GM23338 (cell line): Measurements from ENCODE around the gene FRMD4A. TPM values are rescaled to one million over a fixed set of nuclear protein-coding genes. Genes with fewer than 3 reads are reported as not detected.

Experiments used
- ATAC-seq: fragments of 200-7000 bp; cut with Tn5 transposase; 3 replicates; pipeline ENCODE4 v1.9.1; 2020
- DNase-seq: peaks from one replicate; pipeline ENCODE4 v3.0.0-alpha.2; 2015; ENCODE audit warnings: low spot score
- H2AFZ ChIP-seq: fragments of 200-600 bp; sonication (generic); 2 replicates; pipeline ENCODE4 v1.8.0; 2016; ENCODE audit warnings: antibody characterized with exemption, mild to moderate bottlenecking, moderate library complexity
- H3F3A ChIP-seq: fragments of 200-600 bp; sonication (generic); replicated peaks from 2 replicates; pipeline ENCODE4 v1.8.0; 2017; ENCODE audit warnings: antibody characterized with exemption, mixed run types, low read depth
- H3K27ac ChIP-seq: fragments of 200-600 bp; sonication (generic); 2 replicates; pipeline ENCODE4 v1.6.1; 2016; ENCODE audit warnings: low read depth
- H3K27me3 ChIP-seq: fragments of 200-600 bp; sonication (generic); 2 replicates; pipeline ENCODE4 v1.8.0; 2016; ENCODE audit warnings: mild to moderate bottlenecking, mixed run types, moderate library complexity; ENCODE audit not compliant: insufficient read depth
- H3K36me3 ChIP-seq: fragments of 200-600 bp; sonication (generic); 2 replicates; pipeline ENCODE4 v1.8.0; 2016; ENCODE audit warnings: mild to moderate bottlenecking; ENCODE audit not compliant: insufficient read depth
- H3K4me1 ChIP-seq: fragments of 200-600 bp; sonication (generic); 2 replicates; pipeline ENCODE4 v1.8.0; 2016; ENCODE audit warnings: mild to moderate bottlenecking, moderate library complexity; ENCODE audit not compliant: insufficient read depth
- H3K4me2 ChIP-seq: fragments of 200-600 bp; sonication (generic); 2 replicates; pipeline ENCODE4 v1.7.1; 2017; ENCODE audit warnings: mixed run types
- H3K4me3 ChIP-seq: fragments of 200-600 bp; sonication (generic); 2 replicates; pipeline ENCODE4 v1.6.1; 2016; ENCODE audit warnings: mixed run types
- H3K79me2 ChIP-seq: fragments of 200-600 bp; sonication (generic); replicated peaks from 2 replicates; pipeline ENCODE4 v1.8.0; 2017; ENCODE audit warnings: mild to moderate bottlenecking; ENCODE audit not compliant: insufficient read depth
- H3K9me2 ChIP-seq: fragments of 200-600 bp; sonication (generic); 2 replicates; pipeline ENCODE4 v1.8.0; 2017; ENCODE audit not compliant: insufficient read depth
- H4K20me1 ChIP-seq: fragments of 200-600 bp; sonication (generic); replicated peaks from 2 replicates; pipeline ENCODE4 v1.8.0; 2017; ENCODE audit warnings: mild to moderate bottlenecking; ENCODE audit not compliant: insufficient read depth
- H3K27ac Mint-ChIP-seq: 2 replicates; pipeline ENCODE4 v1.8.0; 2020; ENCODE audit warnings: inconsistent platforms, mild to moderate bottlenecking, moderate library complexity, mixed read lengths
- H3K27me3 Mint-ChIP-seq: 3 replicates; pipeline ENCODE4 v1.8.0; 2022; ENCODE audit warnings: low read depth, mild to moderate bottlenecking, moderate library complexity, mixed read lengths, inconsistent platforms; ENCODE audit not compliant: insufficient read depth, poor library complexity
- H3K36me3 Mint-ChIP-seq: 3 replicates; pipeline ENCODE4 v1.8.0; 2021; ENCODE audit warnings: low read depth, mild to moderate bottlenecking, inconsistent platforms, moderate library complexity, mixed read lengths
- H3K4me1 Mint-ChIP-seq: 3 replicates; pipeline ENCODE4 v1.8.0; 2020; ENCODE audit warnings: mild to moderate bottlenecking, inconsistent platforms, mixed read lengths
- H3K4me3 Mint-ChIP-seq: 3 replicates; pipeline ENCODE4 v1.8.0; 2021; ENCODE audit warnings: moderate library complexity, mild to moderate bottlenecking, inconsistent platforms, mixed read lengths
- H3K9me3 Mint-ChIP-seq: 3 replicates; pipeline ENCODE4 v1.8.0; 2020; ENCODE audit warnings: moderate library complexity, mild to moderate bottlenecking, inconsistent platforms, mixed read lengths
- CREB1 ChIP-seq: fragments of 250-450 bp; sonication (Bioruptor Pico); IDR thresholded peaks from 2 replicates; pipeline ENCODE4 v1.5.0; 2020; ENCODE audit warnings: low read depth, mild to moderate bottlenecking, moderate library complexity
- EZH2 ChIP-seq: fragments of 200-600 bp; sonication (generic); IDR thresholded peaks from one replicate; pipeline ENCODE4 v1.8.0; 2017; ENCODE audit warnings: antibody characterized with exemption, mild to moderate bottlenecking, low read depth; ENCODE audit not compliant: unreplicated experiment
- EZH2phosphoT487 ChIP-seq: fragments of 200-600 bp; sonication (generic); IDR thresholded peaks from one replicate; pipeline ENCODE4 v1.8.1; 2018; ENCODE audit warnings: antibody characterized with exemption; ENCODE audit not compliant: unreplicated experiment
- JUNB ChIP-seq: IDR thresholded peaks from one replicate; pipeline ENCODE4 v1.6.1; 2016; ENCODE audit warnings: antibody characterized with exemption; ENCODE audit not compliant: unreplicated experiment
- NANOG ChIP-seq: IDR thresholded peaks from 2 replicates; pipeline ENCODE4 v1.6.1; 2016; ENCODE audit warnings: antibody characterized with exemption, borderline replicate concordance
- POLR2AphosphoS5 ChIP-seq: IDR thresholded peaks from 2 replicates; pipeline ENCODE4 v1.6.1; 2016; ENCODE audit warnings: antibody characterized with exemption, low read depth
- ZNF331 ChIP-seq: fragments of 250-450 bp; sonication (Bioruptor Pico); IDR thresholded peaks from 2 replicates; pipeline ENCODE4 v1.5.0; 2020; ENCODE audit warnings: low read depth, mild to moderate bottlenecking, moderate library complexity
- polyA plus RNA-seq: library from polyadenylated mRNA; unstranded; fragments of >200 nt; fragmentation: Nextera tagmentation; extraction: Ambion mirVana; gene quantifications from 2 replicates; pipeline ENCODE4 v1.2.1, GENCODE V29; 2016
- total RNA-seq: library from RNA; depleted of rRNA; stranded (reverse); fragments of >200 nt; shearing (Covaris generic); gene quantifications from 2 replicates; pipeline ENCODE4 v1.2.3, GENCODE V29; 2014
- TF ChIP-seq, protein P1 (sequence below): IDR thresholded peaks from one replicate; pipeline ENCODE4 v1.6.1; 2018; ENCODE audit warnings: antibody characterized with exemption; ENCODE audit not compliant: unreplicated experiment
- TF ChIP-seq, protein P2 (sequence below), 2 experiments: fragments of 200-600 bp in 1 of 2; sonication (generic) in 1 of 2; conservative IDR thresholded peaks; 2 replicates each; pipeline versions ENCODE4 v1.5.1 to v1.6.1; 2016 to 2017; ENCODE audit warnings: antibody characterized with exemption in 2 of 2, low read depth in 2 of 2, mild to moderate bottlenecking in 2 of 2, moderate library complexity in 1 of 2
- TF ChIP-seq, protein P3 (sequence below): IDR thresholded peaks from 2 replicates; pipeline ENCODE4 v1.6.1; 2016; ENCODE audit warnings: antibody characterized with exemption

Gene FRMD4A
- total and polyA plus RNA-seq, 2 experiments from 2014 or later = 14.0 to 20.1 TPM

DNA sequence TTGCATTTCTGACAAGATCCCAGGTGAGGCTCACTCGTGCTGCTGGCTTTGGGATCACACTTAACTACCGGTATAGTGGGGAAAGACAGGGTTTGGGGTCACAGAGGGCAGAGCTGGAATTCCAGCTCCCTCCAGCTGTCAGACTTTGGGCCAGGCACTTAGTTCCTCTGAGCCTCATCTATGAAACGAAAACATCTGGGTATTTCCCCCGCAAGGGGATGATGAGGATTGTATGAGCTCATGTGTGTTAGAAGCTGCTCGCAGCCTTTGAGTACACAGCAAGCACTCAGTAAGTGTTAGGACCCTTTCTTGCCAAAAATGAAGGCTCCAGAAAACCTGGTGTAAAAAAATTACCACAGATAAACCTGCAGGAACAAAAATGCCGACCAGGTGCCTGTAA lies 677.9 kb downstream of the FRMD4A start:
- Histone ChIP-seq H3K27me3 (no peaks in the 10 kb centered on the region), H2AFZ (no peak overlapping the region), H4K20me1 (0 out of 2 replicates have a peak, but pooled peaks cover 3% of the 10 kb centered on the region), H3K4me1 (no peaks in the 10 kb centered on the region), H3K27ac (no peak overlapping the region), H3K4me3 (no peak overlapping the region), H3F3A (no peaks in the 10 kb centered on the region), H3K9me2 (no peaks in the 10 kb centered on the region), H3K79me2 (no peaks in the 10 kb centered on the region), H3K4me2 (no peak overlapping the region), H3K36me3 (no peaks in the 10 kb centered on the region)
- no peak overlapping the region for H3K4me3 Mint-ChIP-seq
- no peak for DNase-seq
- no peak for TF ChIP-seq EZH2phosphoT487
- TF ChIP-seq, protein P1, sequence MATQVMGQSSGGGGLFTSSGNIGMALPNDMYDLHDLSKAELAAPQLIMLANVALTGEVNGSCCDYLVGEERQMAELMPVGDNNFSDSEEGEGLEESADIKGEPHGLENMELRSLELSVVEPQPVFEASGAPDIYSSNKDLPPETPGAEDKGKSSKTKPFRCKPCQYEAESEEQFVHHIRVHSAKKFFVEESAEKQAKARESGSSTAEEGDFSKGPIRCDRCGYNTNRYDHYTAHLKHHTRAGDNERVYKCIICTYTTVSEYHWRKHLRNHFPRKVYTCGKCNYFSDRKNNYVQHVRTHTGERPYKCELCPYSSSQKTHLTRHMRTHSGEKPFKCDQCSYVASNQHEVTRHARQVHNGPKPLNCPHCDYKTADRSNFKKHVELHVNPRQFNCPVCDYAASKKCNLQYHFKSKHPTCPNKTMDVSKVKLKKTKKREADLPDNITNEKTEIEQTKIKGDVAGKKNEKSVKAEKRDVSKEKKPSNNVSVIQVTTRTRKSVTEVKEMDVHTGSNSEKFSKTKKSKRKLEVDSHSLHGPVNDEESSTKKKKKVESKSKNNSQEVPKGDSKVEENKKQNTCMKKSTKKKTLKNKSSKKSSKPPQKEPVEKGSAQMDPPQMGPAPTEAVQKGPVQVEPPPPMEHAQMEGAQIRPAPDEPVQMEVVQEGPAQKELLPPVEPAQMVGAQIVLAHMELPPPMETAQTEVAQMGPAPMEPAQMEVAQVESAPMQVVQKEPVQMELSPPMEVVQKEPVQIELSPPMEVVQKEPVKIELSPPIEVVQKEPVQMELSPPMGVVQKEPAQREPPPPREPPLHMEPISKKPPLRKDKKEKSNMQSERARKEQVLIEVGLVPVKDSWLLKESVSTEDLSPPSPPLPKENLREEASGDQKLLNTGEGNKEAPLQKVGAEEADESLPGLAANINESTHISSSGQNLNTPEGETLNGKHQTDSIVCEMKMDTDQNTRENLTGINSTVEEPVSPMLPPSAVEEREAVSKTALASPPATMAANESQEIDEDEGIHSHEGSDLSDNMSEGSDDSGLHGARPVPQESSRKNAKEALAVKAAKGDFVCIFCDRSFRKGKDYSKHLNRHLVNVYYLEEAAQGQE = no peak
- no peak for TF ChIP-seq ZNF331 (CRISPR knock-in tag)
- no peak for TF ChIP-seq NANOG
- no peak for TF ChIP-seq EZH2
- TF ChIP-seq, protein P2, sequence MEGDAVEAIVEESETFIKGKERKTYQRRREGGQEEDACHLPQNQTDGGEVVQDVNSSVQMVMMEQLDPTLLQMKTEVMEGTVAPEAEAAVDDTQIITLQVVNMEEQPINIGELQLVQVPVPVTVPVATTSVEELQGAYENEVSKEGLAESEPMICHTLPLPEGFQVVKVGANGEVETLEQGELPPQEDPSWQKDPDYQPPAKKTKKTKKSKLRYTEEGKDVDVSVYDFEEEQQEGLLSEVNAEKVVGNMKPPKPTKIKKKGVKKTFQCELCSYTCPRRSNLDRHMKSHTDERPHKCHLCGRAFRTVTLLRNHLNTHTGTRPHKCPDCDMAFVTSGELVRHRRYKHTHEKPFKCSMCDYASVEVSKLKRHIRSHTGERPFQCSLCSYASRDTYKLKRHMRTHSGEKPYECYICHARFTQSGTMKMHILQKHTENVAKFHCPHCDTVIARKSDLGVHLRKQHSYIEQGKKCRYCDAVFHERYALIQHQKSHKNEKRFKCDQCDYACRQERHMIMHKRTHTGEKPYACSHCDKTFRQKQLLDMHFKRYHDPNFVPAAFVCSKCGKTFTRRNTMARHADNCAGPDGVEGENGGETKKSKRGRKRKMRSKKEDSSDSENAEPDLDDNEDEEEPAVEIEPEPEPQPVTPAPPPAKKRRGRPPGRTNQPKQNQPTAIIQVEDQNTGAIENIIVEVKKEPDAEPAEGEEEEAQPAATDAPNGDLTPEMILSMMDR (conservative IDR thresholded peaks at IDR 0.05; ENCODE audit: low read depth in 2 of 2) = no peak
- no peak for TF ChIP-seq JUNB
- H3K27me3 Mint-ChIP-seq = no peaks in the 10 kb centered on the region
- no peak overlapping the region for H3K27ac Mint-ChIP-seq
- peaks cover 39% of the 10 kb centered on the region for H3K36me3 Mint-ChIP-seq
- ATAC-seq = no peak
- no peaks in the 10 kb centered on the region for H3K9me3 Mint-ChIP-seq
- H3K4me1 Mint-ChIP-seq = no peaks in the 10 kb centered on the region

DNA sequence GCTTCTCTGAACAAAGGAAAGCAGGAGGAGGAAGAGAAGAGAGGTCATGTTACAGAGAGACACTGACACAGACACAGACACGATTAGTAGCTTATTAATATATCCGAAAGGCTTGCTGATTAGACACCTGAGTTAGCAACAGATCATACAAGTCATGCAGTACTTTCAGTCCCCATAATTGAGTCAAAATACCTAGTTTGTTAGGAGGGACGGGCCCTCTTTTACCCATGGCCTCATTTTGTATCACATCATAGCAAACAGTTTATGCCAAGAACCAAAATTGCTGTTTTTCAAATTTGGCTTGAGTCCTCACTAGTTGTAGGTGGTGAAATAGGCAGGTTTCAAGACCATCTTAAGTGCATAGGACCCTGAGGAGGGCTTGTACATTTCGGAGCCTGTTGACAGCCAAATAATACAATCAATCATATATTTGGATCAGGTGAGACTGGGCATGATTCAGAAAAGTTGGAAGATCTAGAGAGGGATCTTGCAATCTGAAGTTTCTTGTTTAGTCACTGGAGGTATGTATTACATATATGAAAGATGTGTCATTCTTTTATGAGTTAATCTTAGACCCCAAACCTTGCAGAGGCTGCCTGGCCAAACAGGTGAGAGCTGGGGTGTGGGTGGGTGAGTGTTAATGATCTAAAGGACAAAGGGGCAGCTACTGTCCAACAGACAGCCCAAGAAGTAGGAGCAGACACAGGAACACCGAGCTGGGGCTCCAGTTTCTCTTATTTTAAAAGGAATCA lies 678.6 kb downstream of the FRMD4A start:
- Histone ChIP-seq H3K36me3 (no peaks in the 10 kb centered on the region), H3K79me2 (no peaks in the 10 kb centered on the region), H4K20me1 (0 out of 2 replicates have a peak, but pooled peaks cover 3% of the 10 kb centered on the region), H3K9me2 (no peaks in the 10 kb centered on the region), H3K27me3 (no peaks in the 10 kb centered on the region), H3K4me3 (no peak overlapping the region), H3K4me1 (no peaks in the 10 kb centered on the region), H3F3A (no peaks in the 10 kb centered on the region), H3K4me2 (no peak overlapping the region), H2AFZ (no peak overlapping the region), H3K27ac (no peak overlapping the region)
- Mint-ChIP-seq H3K4me3 (no peak overlapping the region), H3K4me1 (no peaks in the 10 kb centered on the region), H3K9me3 (no peaks in the 10 kb centered on the region), H3K36me3 (peaks cover 41% of the 10 kb centered on the region), H3K27ac (no peak overlapping the region), H3K27me3 (no peaks in the 10 kb centered on the region)
- DNase-seq (no peak), ATAC-seq (no peak)
- no peak for TF ChIP-seq JUNB
- TF ChIP-seq POLR2AphosphoS5 = no peak
- no peak for TF ChIP-seq EZH2
- TF ChIP-seq EZH2phosphoT487 = no peak
- TF ChIP-seq NANOG = no peak
- no peak for TF ChIP-seq CREB1 (CRISPR knock-in tag)
- TF ChIP-seq, protein P3, sequence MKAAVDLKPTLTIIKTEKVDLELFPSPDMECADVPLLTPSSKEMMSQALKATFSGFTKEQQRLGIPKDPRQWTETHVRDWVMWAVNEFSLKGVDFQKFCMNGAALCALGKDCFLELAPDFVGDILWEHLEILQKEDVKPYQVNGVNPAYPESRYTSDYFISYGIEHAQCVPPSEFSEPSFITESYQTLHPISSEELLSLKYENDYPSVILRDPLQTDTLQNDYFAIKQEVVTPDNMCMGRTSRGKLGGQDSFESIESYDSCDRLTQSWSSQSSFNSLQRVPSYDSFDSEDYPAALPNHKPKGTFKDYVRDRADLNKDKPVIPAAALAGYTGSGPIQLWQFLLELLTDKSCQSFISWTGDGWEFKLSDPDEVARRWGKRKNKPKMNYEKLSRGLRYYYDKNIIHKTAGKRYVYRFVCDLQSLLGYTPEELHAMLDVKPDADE = no peak
